HEK293T (cell line): Measurements from ENCODE around the gene PTPRE.

Source experiments
- CTCF ChIA-PET: fragments of 350-600 bp; formaldehyde crosslinking; extraction: SDS; loops from one replicate; lab custom pipeline; 2021; ENCODE audit warnings: antibody characterized with exemption, inconsistent platforms; lab: Yijun Ruan, JAX
- POLR2A ChIA-PET: fragments of 350-600 bp; formaldehyde crosslinking; extraction: SDS; loops from one replicate; lab custom pipeline; 2020; ENCODE audit warnings: antibody characterized with exemption, inconsistent platforms; lab: Yijun Ruan, JAX
- DNase-seq: peaks from one replicate; pipeline ENCODE4 v3.0.0; 2012; ENCODE audit warnings: mixed read lengths; ENCODE audit errors: extremely low spot score
- ARNT ChIP-seq: fragments of 450-650 bp; IDR thresholded peaks from 2 replicates; pipeline ENCODE4 v1.6.1; 2017; ENCODE audit warnings: mild to moderate bottlenecking
- BHLHE40 ChIP-seq: fragments of 450-650 bp; IDR thresholded peaks from 2 replicates; pipeline ENCODE4 v1.6.1; 2016; ENCODE audit warnings: mild to moderate bottlenecking, moderate library complexity, borderline replicate concordance
- CTBP1 ChIP-seq: fragments of 450-650 bp; IDR thresholded peaks from 2 replicates; pipeline ENCODE4 v1.6.1; 2016; ENCODE audit warnings: borderline replicate concordance
- ELF4 ChIP-seq: fragments of 450-650 bp; IDR thresholded peaks from 2 replicates; pipeline ENCODE4 v1.6.1; 2017; ENCODE audit warnings: antibody characterized with exemption
- FOXA1 ChIP-seq: fragments of 450-650 bp; IDR thresholded peaks from 2 replicates; pipeline ENCODE4 v1.6.1; 2016; ENCODE audit warnings: mild to moderate bottlenecking
- FOXK2 ChIP-seq: fragments of 450-650 bp; IDR thresholded peaks from 2 replicates; pipeline ENCODE4 v1.6.1; 2016; ENCODE audit warnings: mild to moderate bottlenecking
- FOXM1 ChIP-seq: fragments of 450-650 bp; IDR thresholded peaks from 2 replicates; pipeline ENCODE4 v1.6.1; 2017; ENCODE audit warnings: mild to moderate bottlenecking, borderline replicate concordance
- HDGF ChIP-seq: fragments of 450-650 bp; IDR thresholded peaks from 2 replicates; pipeline ENCODE4 v1.6.1; 2017; ENCODE audit warnings: antibody characterized with exemption, borderline replicate concordance
- L3MBTL2 ChIP-seq: fragments of 450-650 bp; conservative IDR thresholded peaks from 2 replicates; pipeline ENCODE4 v1.6.1; 2016; ENCODE audit warnings: mild to moderate bottlenecking
- LEF1 ChIP-seq: fragments of 450-650 bp; IDR thresholded peaks from 2 replicates; pipeline ENCODE4 v1.6.1; 2017; ENCODE audit warnings: mild to moderate bottlenecking, borderline replicate concordance
- NFRKB ChIP-seq: fragments of 450-650 bp; IDR thresholded peaks from 2 replicates; pipeline ENCODE4 v1.6.1; 2016; ENCODE audit warnings: mild to moderate bottlenecking, moderate library complexity
- SP1 ChIP-seq: fragments of 450-650 bp; IDR thresholded peaks from 2 replicates; pipeline ENCODE4 v1.6.1; 2017
- SUZ12 ChIP-seq: fragments of 450-650 bp; IDR thresholded peaks from 2 replicates; pipeline ENCODE4 v1.6.1; 2016; ENCODE audit warnings: mild to moderate bottlenecking
- TARDBP ChIP-seq: fragments of 450-650 bp; IDR thresholded peaks from 2 replicates; pipeline ENCODE4 v1.6.1; 2016
- ZNF384 ChIP-seq: fragments of 450-650 bp; IDR thresholded peaks from 2 replicates; pipeline ENCODE4 v1.6.1; 2016
- TF ChIP-seq, protein P1 (sequence below): fragments of 450-650 bp; IDR thresholded peaks from 2 replicates; pipeline ENCODE4 v1.6.1; 2016

Gene PTPRE

DNA sequence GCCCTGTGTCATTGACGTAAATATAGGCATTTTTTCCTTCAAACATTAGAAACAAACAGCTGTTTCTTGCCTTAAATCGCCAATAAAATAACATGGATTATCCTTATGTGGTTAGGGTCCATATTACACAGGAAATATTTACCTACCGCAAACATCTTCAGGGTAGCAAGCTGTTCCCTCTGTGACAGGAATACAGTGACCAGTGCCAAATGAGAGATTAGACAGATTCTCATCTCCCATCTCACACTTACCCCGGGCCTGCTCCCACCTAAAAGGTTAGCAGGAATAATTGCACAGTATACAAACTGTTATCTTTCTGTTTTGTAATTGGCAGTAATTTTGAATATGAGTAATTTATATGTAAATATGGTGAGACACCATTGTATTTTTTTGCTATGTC, 202.8 kb downstream of the PTPRE start:
- TF ChIP-seq FOXA1 (no peak), ELF4 (no peak), CTBP1 (no peak), NFRKB (no peak), HDGF (no peak), SP1 (no peak), ARNT (no peak), SUZ12 (no peak), LEF1 (no peak), L3MBTL2 (no peak), BHLHE40 (no peak), FOXK2 (no peak), ZNF384 (no peak), FOXM1 (no peak), TARDBP (no peak)
- TF ChIP-seq, protein P1, sequence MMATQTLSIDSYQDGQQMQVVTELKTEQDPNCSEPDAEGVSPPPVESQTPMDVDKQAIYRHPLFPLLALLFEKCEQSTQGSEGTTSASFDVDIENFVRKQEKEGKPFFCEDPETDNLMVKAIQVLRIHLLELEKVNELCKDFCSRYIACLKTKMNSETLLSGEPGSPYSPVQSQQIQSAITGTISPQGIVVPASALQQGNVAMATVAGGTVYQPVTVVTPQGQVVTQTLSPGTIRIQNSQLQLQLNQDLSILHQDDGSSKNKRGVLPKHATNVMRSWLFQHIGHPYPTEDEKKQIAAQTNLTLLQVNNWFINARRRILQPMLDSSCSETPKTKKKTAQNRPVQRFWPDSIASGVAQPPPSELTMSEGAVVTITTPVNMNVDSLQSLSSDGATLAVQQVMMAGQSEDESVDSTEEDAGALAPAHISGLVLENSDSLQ = no peak
- CTCF ChIA-PET = no interaction called here

DNA sequence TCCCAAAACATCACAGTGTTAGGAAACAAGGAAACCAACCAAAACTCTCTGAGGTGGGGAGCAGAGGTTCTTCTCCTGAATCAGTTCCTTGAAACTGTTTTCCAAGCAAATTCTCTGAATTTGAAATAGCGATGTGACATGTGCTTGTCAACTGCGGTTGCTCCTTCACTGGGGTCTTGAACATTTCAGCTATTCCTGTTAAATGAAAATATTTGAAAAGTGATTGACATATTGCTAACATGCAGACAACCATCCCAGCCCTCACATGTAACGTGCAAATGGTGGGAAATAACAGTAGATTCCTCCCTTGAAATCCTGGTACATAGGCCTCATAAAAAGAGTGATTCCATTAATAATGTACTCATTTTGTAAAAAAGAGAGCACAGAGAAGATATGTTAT, 203.4 kb downstream of the PTPRE start:
- TF ChIP-seq CTBP1 (no peak), SP1 (no peak), FOXK2 (no peak), SUZ12 (no peak), BHLHE40 (no peak), FOXA1 (no peak), NFRKB (no peak), FOXM1 (no peak), ELF4 (no peak), ARNT (no peak), ZNF384 (no peak), L3MBTL2 (no peak), LEF1 (no peak), TARDBP (no peak)
- TF ChIP-seq, protein P1 = no peak
- ChIA-PET CTCF (no interaction called here), POLR2A (no interaction called here)
- no peak for DNase-seq

More for the DNA sequence above, 202.8 kb downstream of the PTPRE start:
- no peak for DNase-seq
- POLR2A ChIA-PET = no interaction called here

DNA sequence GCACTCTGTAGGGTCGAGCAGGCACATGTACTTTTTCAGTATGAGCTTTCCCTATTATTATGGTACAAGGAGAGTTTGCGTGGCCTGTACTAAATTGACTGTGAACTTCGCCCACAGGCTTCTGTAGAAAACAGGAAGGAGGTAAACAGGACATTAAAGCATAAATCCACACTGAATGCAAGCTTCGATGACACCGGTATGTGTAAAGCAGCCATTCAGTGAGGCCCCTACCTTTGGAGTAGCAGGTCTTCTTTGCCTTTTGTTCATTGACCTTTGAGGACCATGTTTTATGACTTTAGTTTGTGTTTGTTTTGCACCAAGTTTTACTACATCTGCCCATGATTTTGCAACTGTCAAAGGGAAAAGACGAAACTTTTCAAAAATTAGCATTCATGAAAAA, 204.8 kb downstream of the PTPRE start:
- DNase-seq = no peak
- ChIA-PET CTCF (no interaction called here), POLR2A (no interaction called here)
- TF ChIP-seq TARDBP (no peak), ARNT (no peak), NFRKB (no peak), L3MBTL2 (no peak), LEF1 (no peak), SUZ12 (no peak), FOXK2 (no peak), HDGF (no peak), BHLHE40 (no peak), SP1 (no peak), ZNF384 (no peak), FOXA1 (no peak), ELF4 (no peak), FOXM1 (no peak), CTBP1 (no peak)
- TF ChIP-seq, protein P1 = no peak

DNA sequence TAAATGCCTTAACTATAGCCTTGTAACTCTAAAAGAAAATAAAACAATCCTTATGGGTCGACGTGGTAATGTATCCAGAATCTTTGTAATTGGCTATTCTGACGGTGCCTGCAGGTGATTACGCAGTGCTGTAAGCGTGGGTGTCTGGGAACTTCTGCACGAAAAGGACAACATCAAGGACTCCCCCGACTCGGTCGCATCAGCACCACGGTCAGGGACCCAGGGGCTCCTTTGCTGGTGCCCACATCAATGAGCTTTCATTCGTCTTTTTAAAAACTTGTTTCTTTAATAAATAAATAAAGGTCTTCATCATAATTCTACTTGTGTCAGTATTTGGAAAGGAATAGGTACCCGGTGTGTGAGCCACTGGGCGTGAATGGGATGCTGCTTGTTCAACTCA, 206.1 kb downstream of the PTPRE start:
- TF ChIP-seq HDGF (no peak), BHLHE40 (no peak), FOXA1 (no peak), ARNT (no peak), SUZ12 (no peak), TARDBP (no peak)
- POLR2A ChIA-PET = no interaction called here
- no peak for DNase-seq
- CTCF ChIA-PET = no interaction called here

DNA sequence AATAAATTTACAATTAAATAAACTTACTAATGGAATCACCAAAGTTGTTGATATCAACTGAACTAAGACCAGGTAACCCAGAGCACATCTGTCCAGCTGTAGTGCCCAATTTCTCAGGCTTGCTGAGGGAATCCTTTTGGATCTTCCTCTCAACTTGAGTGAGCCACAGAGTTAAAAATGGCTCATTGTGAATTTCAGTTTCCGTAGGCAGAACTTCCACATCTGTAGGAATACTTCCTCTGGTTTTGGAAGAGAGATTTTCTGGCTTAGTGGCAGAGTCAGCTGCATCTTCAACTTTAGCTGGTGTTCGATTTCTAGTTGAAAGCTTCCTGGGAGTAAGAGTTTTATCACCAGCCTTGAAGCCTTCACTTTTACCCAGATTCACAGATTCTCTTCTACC, 208.0 kb downstream of the PTPRE start:
- POLR2A ChIA-PET = no interaction called here
- CTCF ChIA-PET = no interaction called here
- TF ChIP-seq LEF1 (no peak), SP1 (no peak), BHLHE40 (no peak), NFRKB (no peak), L3MBTL2 (no peak), TARDBP (no peak), CTBP1 (no peak)
- DNase-seq = no peak

DNA sequence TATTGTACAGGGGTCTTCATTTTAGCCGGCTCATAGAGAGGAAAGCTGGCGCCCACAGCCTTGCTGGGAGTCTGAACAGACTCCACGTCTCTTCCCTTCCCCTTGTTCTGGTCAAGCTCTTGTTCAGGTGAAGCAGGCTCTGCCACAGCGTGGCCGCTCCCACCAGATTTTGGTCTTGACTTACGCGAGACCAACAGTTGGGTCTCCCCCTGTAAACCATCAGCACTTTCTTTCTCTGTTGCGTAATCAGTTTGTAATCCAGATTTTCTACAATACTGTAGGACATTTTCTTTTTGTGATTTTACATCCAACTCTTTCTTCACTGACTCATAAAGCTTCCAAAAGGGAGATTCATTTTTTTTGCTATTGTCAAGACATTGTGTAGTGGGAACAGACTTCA, 208.5 kb downstream of the PTPRE start:
- CTCF ChIA-PET = no interaction called here
- DNase-seq = no peak
- TF ChIP-seq LEF1 (no peak), BHLHE40 (no peak), FOXM1 (no peak), FOXK2 (no peak), SUZ12 (no peak), L3MBTL2 (no peak), ARNT (no peak), CTBP1 (no peak), ELF4 (no peak), HDGF (no peak), ZNF384 (no peak), FOXA1 (no peak), SP1 (no peak)
- TF ChIP-seq, protein P1 = no peak
- POLR2A ChIA-PET = no interaction called here
